ENCODE data around the gene P4HA2. TPM values are rescaled to one million over a fixed set of nuclear protein-coding genes. Genes with fewer than 3 reads are reported as not detected.
A peak's percentile ranks its signal among the peaks of the same experiment; 100 is the strongest.

P4HA2 gene
- total RNA-seq, 4 donors from 2014 or later: 32.8 to 48.7 (median 37.6) TPM

DNA sequence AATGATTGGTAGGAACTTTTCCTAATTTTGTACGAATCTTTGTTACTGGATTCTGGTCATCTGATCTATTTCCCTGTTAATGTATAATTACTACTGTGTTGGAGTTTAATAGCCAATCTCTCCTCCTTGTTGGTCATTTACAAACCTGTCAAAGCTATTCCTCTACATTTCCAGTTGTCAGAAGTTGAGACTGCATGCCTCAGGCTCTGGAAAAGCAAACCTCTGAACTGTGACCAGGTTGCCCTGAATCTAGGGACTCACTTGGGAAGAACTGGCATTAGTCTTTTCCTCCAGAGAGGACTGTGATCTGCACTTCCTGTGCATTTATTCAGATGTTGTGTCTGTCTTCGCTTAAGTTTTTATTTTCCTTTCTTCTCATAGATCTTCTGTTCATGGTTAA lies 46.0 kb upstream of the P4HA2 start:
- peak overlapping the region in 2 of 4 donors; percentile 9 to 64 for H3K27ac ChIP-seq
- H3K36me3 ChIP-seq: peaks cover 0 to 56% of the 10 kb centered on the region in 2 donors
- ATAC-seq: no peak

GRCh38 chr5:132272311-132273210 lies 44.9 kb upstream of the P4HA2 start:
- Histone ChIP-seq H3K27ac (peak overlapping the region in 3 of 4 donors; percentile 29 to 98 (median 64)), H3K4me1 (peaks cover 0 to 48% (median 12%) of the 10 kb centered on the region in 3 donors), H3K9me3 (no peaks in the 10 kb centered on the region), H3K36me3 (peaks cover 0 to 67% of the 10 kb centered on the region in 2 donors), H3K27me3 (no peaks in the 10 kb centered on the region), H3K4me3 (no peak overlapping the region)
- peak; percentile 4 for TF ChIP-seq POLR2AphosphoS5 (IDR thresholded peaks at IDR 0.05)
- no peak for TF ChIP-seq POLR2A (IDR thresholded peaks at IDR 0.05)
- no peak for TF ChIP-seq EP300 (IDR thresholded peaks at IDR 0.05)
- TF ChIP-seq, protein P1, sequence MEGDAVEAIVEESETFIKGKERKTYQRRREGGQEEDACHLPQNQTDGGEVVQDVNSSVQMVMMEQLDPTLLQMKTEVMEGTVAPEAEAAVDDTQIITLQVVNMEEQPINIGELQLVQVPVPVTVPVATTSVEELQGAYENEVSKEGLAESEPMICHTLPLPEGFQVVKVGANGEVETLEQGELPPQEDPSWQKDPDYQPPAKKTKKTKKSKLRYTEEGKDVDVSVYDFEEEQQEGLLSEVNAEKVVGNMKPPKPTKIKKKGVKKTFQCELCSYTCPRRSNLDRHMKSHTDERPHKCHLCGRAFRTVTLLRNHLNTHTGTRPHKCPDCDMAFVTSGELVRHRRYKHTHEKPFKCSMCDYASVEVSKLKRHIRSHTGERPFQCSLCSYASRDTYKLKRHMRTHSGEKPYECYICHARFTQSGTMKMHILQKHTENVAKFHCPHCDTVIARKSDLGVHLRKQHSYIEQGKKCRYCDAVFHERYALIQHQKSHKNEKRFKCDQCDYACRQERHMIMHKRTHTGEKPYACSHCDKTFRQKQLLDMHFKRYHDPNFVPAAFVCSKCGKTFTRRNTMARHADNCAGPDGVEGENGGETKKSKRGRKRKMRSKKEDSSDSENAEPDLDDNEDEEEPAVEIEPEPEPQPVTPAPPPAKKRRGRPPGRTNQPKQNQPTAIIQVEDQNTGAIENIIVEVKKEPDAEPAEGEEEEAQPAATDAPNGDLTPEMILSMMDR (IDR thresholded peaks at IDR 0.05): peak in 3 of 4 experiments; percentile 76 to 89 (median 84)
- peak; percentile 11 for ATAC-seq
- 61 to 69% methylated on average over 22 to 31 of the region's 37 CpGs for WGBS, 2 donors (ENCODE audit: low coverage in 1 of 2)

More for the DNA sequence above, 46.0 kb upstream of the P4HA2 start:
- H3K4me1 ChIP-seq: peaks cover 0 to 38% (median 6%) of the 10 kb centered on the region in 3 donors
- no peaks in the 10 kb centered on the region for H3K27me3 ChIP-seq
- H3K9me3 ChIP-seq: no peaks in the 10 kb centered on the region
- WGBS, 2 donors (ENCODE audit: low coverage in 1 of 2): 71 to 88% methylated on average over 2 of the region's 2 CpGs
- no peak overlapping the region for H3K4me3 ChIP-seq
- no peak for TF ChIP-seq POLR2A (IDR thresholded peaks at IDR 0.05)
- no peak for TF ChIP-seq EP300 (IDR thresholded peaks at IDR 0.05)
- TF ChIP-seq, protein P1 (IDR thresholded peaks at IDR 0.05): no peak
- TF ChIP-seq POLR2AphosphoS5 (IDR thresholded peaks at IDR 0.05): no peak

GRCh38 chr5:132271251-132272246 lies 43.9 kb upstream of the P4HA2 start:
- H3K4me3 ChIP-seq: no peak overlapping the region
- TF ChIP-seq EP300 (IDR thresholded peaks at IDR 0.05) (no peak), POLR2A (IDR thresholded peaks at IDR 0.05) (no peak), POLR2AphosphoS5 (IDR thresholded peaks at IDR 0.05) (peak; percentile 7)
- TF ChIP-seq, protein P1 (IDR thresholded peaks at IDR 0.05): no peak
- peaks cover 0 to 59% (median 14%) of the 10 kb centered on the region in 3 donors for H3K4me1 ChIP-seq
- ATAC-seq: no peak
- H3K9me3 ChIP-seq: no peaks in the 10 kb centered on the region
- H3K27me3 ChIP-seq: no peaks in the 10 kb centered on the region
- H3K36me3 ChIP-seq: peaks cover 0 to 77% of the 10 kb centered on the region in 2 donors
- WGBS, 2 donors (ENCODE audit: low coverage in 1 of 2): 83 to 93% methylated on average over 3 to 25 of the region's 77 CpGs
- peak overlapping the region in 3 of 4 donors; percentile 98 to 99 (median 98) for H3K27ac ChIP-seq

GRCh38 chr5:132270706-132271105 lies 43.1 kb upstream of the P4HA2 start:
- no peak for TF ChIP-seq EP300 (IDR thresholded peaks at IDR 0.05)
- TF ChIP-seq POLR2AphosphoS5 (IDR thresholded peaks at IDR 0.05): no peak
- TF ChIP-seq, protein P1 (IDR thresholded peaks at IDR 0.05): no peak
- no peak for TF ChIP-seq POLR2A (IDR thresholded peaks at IDR 0.05)
- ATAC-seq: no peak
- H3K27me3 ChIP-seq: no peaks in the 10 kb centered on the region
- H3K9me3 ChIP-seq: no peaks in the 10 kb centered on the region
- H3K4me3 ChIP-seq: no peak overlapping the region
- WGBS, 2 donors (ENCODE audit: low coverage in 1 of 2): 80% methylated on average over 1 of the region's 6 CpGs; no CpG with 5 or more reads in 1 of the 2 donors
- peaks cover 0 to 84% of the 10 kb centered on the region in 2 donors for H3K36me3 ChIP-seq
- H3K4me1 ChIP-seq: peaks cover 0 to 67% (median 23%) of the 10 kb centered on the region in 3 donors
- peak overlapping the region in 3 of 4 donors; percentile 98 to 99 (median 98) for H3K27ac ChIP-seq
